GM18511 (cell line): ENCODE data around the gene ABCA9.

Experiments
- ATAC-seq: cut with Tn5 transposase; IDR thresholded peaks from one replicate; pipeline ENCODE4 v1.9.1; 2021; ENCODE audit warnings: mild to moderate bottlenecking, moderate library complexity; ENCODE audit not compliant: unreplicated experiment

The ABCA9 gene

GRCh38 chr17:69069226-69069750 is 8.6 kb upstream of the ABCA9 start:
- no peak for ATAC-seq

DNA sequence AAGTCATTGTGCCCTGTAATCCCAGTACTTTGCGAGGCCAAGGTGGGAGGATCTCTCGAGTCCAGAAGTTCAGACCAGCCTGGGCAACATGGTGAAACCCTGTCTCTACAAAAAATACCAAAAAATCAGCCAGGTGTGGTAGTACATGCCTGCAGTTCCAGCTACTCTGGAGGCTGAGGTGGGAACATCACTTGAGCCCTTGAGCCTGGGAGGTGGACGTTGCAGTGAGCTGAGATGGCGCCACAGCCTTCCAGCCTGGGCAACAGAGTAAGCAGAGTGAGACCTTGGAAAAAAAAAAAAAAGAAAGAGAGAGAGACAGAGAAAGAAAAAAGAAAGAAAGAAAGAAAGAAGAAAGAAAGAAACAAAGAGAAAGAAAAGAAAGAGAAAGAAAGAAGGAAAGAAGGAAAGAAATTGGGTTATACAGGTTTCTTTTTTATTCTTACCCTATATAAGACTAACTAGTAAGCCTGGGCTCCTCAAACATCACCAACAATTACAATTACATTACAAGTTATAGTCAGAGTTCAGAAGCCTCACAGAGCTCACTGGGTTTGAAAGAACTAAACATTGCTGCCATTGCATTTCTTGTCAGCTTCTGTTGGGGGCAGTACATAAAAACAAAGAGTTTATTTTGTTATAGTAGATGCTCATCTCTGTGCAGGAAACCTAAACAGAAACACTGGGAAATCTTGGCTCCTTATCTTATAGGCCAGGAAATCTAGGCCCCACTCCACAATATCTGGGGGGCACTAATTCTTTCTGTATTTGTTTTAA is 6.7 kb upstream of the ABCA9 start:
- no peak for ATAC-seq

- ATAC-seq: no peak
These were observed 5.8 kb upstream of the ABCA9 start for GRCh38 chr17:69066482-69066881.

- ATAC-seq: no peak
These were observed 4.4 kb upstream of the ABCA9 start for GRCh38 chr17:69065113-69065512.

DNA sequence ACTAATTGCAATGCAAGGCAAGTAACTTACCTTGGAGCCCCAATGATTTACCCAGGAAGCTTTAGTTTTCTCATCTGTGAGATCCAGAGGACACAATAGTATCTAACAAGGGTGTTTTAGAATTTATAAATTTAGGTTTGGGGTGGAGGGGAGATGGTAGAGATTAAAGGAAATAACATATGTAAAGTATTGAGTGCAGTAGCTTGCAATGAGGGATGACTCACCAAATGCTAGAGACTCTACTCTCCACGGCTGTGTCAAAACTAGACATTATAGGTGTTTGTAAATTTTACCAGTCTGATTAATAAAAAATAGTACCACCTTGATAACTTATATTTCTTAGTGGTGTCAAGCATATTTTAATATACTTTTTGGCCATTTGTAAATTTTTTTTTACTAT is 3.7 kb upstream of the ABCA9 start:
- ATAC-seq: no peak

GRCh38 chr17:69064001-69064400 is 3.3 kb upstream of the ABCA9 start:
- ATAC-seq: no peak

GRCh38 chr17:69062860-69063581 is 2.3 kb upstream of the ABCA9 start:
- ATAC-seq: no peak

- no peak for ATAC-seq
These were observed 1.2 kb upstream of the ABCA9 start for GRCh38 chr17:69061721-69062556.

DNA sequence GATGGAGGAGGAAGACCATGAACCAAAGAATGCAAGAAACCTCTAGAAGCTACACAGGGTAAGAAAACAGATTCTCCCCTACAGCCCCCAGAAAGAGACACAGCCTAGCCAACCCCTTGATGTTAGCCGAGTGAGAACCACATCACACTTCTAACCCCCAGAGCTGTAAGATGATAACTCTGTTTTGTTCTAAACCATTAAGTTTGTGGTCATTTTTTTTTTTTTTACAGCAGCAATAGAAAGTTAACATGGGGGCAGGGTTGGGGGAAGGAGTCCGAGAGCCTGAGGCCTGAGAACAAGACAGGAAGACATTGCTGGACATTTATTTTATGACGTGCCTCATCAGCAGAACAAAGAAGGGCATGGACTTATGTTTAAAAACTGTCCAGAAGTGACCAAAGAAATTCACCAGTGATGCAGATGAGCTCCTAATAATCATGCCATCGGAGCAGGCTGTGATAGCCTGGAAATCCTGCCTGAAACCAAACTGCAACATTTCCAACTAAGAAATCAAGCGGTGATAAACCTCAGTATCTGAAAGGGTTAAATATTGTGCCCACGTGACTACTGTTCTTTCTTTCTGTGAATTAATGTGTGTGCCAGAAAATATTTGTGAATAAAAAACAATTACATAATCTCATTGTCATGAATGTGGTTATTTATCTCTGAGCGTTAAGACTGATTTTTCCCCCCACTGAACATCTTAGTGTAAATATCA is 1.1 kb downstream of the ABCA9 start:
- no peak for ATAC-seq

DNA sequence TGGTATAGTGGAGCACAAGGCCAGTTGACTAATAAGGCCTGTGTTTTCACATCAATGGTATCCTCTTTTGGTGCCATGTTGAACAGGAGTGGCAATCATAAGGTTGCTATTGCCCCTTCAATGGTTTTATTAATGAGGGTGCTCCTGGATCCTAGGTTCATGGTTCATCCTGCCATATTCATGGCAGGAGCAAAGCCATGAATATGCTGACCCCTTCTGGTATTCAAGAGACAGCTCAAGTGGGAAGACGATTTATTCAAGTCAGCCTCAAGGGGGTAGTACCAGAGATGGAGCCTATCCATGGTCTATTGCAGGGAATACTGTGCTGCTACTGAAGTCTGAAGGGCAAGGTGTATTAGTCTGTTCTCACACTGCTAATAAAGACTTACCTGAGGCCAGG is 2.6 kb downstream of the ABCA9 start:
- ATAC-seq: no peak

- no peak for ATAC-seq
These were observed 3.4 kb downstream of the ABCA9 start for GRCh38 chr17:69057280-69057679.

- ATAC-seq: no peak
These were observed 4.4 kb downstream of the ABCA9 start for GRCh38 chr17:69056179-69056823.

DNA sequence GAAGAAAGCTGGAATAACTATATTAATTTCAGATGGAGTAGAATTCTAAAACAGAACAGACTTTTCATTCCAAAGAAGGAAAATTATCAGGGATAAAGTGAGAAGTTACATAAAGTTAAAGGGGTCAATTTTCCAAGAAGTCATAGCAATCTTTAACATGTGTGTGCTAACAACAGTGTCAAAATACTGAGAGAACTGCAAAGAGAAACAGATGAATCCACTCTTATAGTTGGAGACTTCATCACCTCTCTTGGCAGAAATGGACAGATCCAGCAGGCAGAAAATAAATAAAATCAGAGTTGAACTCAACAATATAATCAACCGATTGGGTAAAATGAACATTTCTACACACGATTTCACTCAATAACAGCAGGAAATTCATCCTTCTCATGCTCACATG is 5.4 kb downstream of the ABCA9 start:
- no peak for ATAC-seq

DNA sequence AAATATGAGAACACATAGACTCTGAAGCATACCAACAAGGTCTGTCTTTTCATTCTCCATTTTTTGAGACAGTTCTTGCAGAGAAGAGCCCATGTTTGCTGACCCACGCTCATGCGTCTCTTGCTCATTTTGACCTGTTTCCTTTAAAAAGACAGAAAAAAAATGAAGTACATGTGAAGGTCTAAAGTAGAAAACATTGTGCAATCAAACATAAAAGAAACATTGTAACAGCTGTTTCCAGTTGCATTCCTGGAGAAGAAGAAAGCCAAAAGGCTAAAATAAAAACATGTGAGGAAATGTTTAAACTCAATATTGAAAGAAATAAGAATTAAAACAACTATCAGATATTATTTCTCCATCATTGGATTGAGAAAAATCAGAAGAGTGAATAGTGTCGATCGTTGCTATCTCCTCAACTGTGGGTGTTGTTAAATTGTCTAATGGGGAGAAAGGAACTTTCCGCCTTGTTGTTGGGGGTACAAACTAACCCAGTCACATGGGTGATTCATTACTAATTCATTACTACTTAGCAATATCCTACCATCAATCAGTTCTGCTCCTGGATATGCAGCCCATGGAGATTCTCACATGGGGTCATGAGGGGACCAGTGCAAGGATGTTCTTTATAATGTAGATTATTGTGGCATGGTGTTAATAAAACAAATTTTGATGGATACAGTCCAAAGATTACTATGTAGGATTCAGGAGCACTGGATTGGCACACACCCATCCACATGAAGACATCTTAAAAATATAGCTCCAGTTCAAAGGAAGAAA is 9.5 kb downstream of the ABCA9 start:
- ATAC-seq: no peak

- ATAC-seq: no peak
These were observed 12.1 kb downstream of the ABCA9 start for GRCh38 chr17:69048634-69049033.

DNA sequence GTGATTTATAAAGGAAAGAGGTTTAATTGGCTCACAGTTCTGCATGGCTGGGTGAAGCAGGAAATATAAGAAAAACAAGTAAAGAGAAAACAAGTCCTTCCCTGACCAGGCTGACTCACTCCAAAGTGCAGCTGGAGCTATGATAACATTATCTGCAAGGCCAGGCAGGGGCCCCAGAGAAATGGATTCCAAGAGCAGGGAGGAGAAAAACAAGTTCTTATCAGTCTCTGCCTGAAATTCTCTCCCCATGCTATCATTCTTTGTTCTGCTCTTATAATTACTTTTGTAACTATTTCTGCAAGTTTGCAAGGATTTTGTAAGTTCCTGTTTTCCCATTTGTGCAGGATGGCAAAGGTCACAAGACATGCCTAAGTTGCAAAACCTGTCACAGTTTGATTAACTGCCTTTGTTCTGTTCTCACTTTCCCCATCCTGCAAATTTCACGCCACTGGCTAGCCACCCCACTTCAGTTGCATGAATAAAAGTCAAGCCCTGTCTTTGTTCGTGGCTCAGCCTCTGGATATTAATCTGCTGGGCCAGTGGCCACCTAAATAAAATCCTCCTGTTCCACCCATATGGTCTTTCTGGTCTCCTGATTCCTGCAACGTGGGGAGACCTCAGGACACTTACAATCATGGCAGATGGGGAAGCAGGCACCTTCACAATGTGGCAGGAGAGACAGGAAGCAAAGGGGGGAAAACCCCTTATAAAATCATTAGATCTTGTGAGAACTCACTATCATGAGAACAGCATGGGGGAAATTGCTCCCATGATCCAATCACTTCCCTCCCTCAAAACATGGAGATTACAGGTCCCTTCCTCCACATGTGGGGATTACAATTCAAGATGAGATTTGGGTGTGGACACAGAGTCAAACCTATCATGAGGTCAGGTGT is 13.1 kb downstream of the ABCA9 start:
- no peak for ATAC-seq

GRCh38 chr17:69046121-69046807 is 14.5 kb downstream of the ABCA9 start:
- no peak for ATAC-seq

- ATAC-seq: no peak
These were observed 15.1 kb downstream of the ABCA9 start for GRCh38 chr17:69045646-69046045.
